GM12878 (cell line): ENCODE results near the gene CLEC4G. TPM values are rescaled to one million over a fixed set of nuclear protein-coding genes. Genes with fewer than 3 reads are reported as not detected.

ENCODE experiments used
- ATAC-seq: fragments of 200-7000 bp; cut with Tn5 transposase; 3 replicates; pipeline ENCODE4 v1.9.1; 2020; ENCODE audit warnings: mild to moderate bottlenecking, moderate library complexity
- BruUV-seq: library from RNA; stranded (reverse); fragments of 400-500 nt; replicated peaks from 2 replicates; lab custom pipeline; 2021; lab: Mats Ljungman, UMichigan
- CTCF ChIA-PET: fragments of 300-600 bp; sonication (Branson Sonifier 250); formaldehyde crosslinking; extraction: SDS; loops from one replicate; lab custom pipeline; 2021; ENCODE audit warnings: inconsistent platforms; lab: Yijun Ruan, JAX
- POLR2A ChIA-PET: fragments of 350-600 bp; formaldehyde crosslinking; extraction: SDS; loops from one replicate; lab custom pipeline; 2021; ENCODE audit warnings: inconsistent platforms; lab: Charles Lee
- RAD21 ChIA-PET: fragments of 300-600 bp; sonication (Branson Sonifier 250); formaldehyde crosslinking; loops from one replicate; lab custom pipeline; 2023; ENCODE audit warnings: antibody characterized with exemption; ENCODE audit not compliant: unreplicated experiment; lab: Charles Lee
- SMC1A ChIA-PET: fragments of 300-600 bp; sonication (Branson Sonifier 250); formaldehyde crosslinking; loops from one replicate; lab custom pipeline; 2023; ENCODE audit not compliant: unreplicated experiment, uncharacterized antibody; lab: Charles Lee
- DNase-seq: peaks from one replicate; pipeline ENCODE4 v3.0.0-alpha.2; 2011; ENCODE audit warnings: low read depth, low spot score
- FAIRE-seq: peaks from 3 replicates; lab custom pipeline; 2011; peaks lifted over from hg19 to GRCh38; lab: Jason Lieb, UNC
- H2AFZ ChIP-seq: 2 replicates; pipeline ENCODE4 v1.6.0; 2011; ENCODE audit warnings: low read depth, low read length, control low read depth; ENCODE audit not compliant: control insufficient read depth
- H3K27ac ChIP-seq: 2 replicates; pipeline ENCODE4 v1.5.1; 2011; ENCODE audit warnings: control low read depth; ENCODE audit not compliant: control insufficient read depth, insufficient read depth
- H3K27me3 ChIP-seq, 2 experiments: replicated peaks in 1 of 2; 2 replicates each; pipeline versions ENCODE4 v1.6.0 to v1.6.1; 2011; ENCODE audit warnings: low read length in 1 of 2; ENCODE audit not compliant: control insufficient read depth in 2 of 2, insufficient read depth in 2 of 2
- H3K36me3 ChIP-seq, 2 experiments: 2 replicates each; pipeline ENCODE4 v1.5.1; 2011; ENCODE audit warnings: low read length in 1 of 2; ENCODE audit not compliant: control insufficient read depth in 2 of 2, insufficient read depth in 2 of 2
- H3K4me1 ChIP-seq: 2 replicates; pipeline ENCODE4 v1.6.1; 2011; ENCODE audit warnings: mild to moderate bottlenecking, low read length, moderate library complexity, mixed read lengths; ENCODE audit not compliant: control insufficient read depth, insufficient read depth
- H3K4me2 ChIP-seq: 2 replicates; pipeline ENCODE4 v1.6.0; 2011; ENCODE audit warnings: control low read depth; ENCODE audit not compliant: control insufficient read depth, insufficient read depth
- H3K4me3 ChIP-seq: fragments of 200-600 bp; sonication (generic); 2 replicates; pipeline ENCODE4 v1.5.1; 2016
- H3K79me2 ChIP-seq: 2 replicates; pipeline ENCODE4 v1.6.0; 2011; ENCODE audit warnings: low read length; ENCODE audit not compliant: control insufficient read depth, insufficient read depth
- H3K9ac ChIP-seq: 2 replicates; pipeline ENCODE4 v1.8.0; 2011; ENCODE audit warnings: low read length, control low read depth, mixed read lengths; ENCODE audit not compliant: control insufficient read depth, insufficient read depth
- H3K9me3 ChIP-seq: replicated peaks from 3 replicates; pipeline ENCODE4 v1.5.1; 2011; ENCODE audit warnings: mild to moderate bottlenecking, low read length; ENCODE audit not compliant: control insufficient read depth, insufficient read depth
- H4K20me1 ChIP-seq: 2 replicates; pipeline ENCODE4 v1.6.0; 2011; ENCODE audit not compliant: control insufficient read depth, insufficient read depth
- BRCA1 ChIP-seq: IDR thresholded peaks from 2 replicates; pipeline ENCODE4 v1.6.1; 2011; ENCODE audit warnings: low read depth, low read length, improper control_type of control experiment
- IRF3 ChIP-seq: fragments of 450-650 bp; IDR thresholded peaks from 2 replicates; pipeline ENCODE4 v1.6.1; 2014; ENCODE audit warnings: mild to moderate bottlenecking
- KDM1A ChIP-seq: fragments of 200-600 bp; sonication (generic); IDR thresholded peaks from 2 replicates; pipeline ENCODE4 v1.6.1; 2016; ENCODE audit warnings: borderline replicate concordance
- MLLT1 ChIP-seq: fragments of 450-650 bp; IDR thresholded peaks from 2 replicates; pipeline ENCODE4 v1.6.1; 2016; ENCODE audit warnings: mild to moderate bottlenecking
- NR2F1 ChIP-seq: fragments of 450-650 bp; conservative IDR thresholded peaks from 2 replicates; pipeline ENCODE4 v1.6.1; 2017; ENCODE audit warnings: mild to moderate bottlenecking
- SMARCA5 ChIP-seq: fragments of 450-650 bp; IDR thresholded peaks from 2 replicates; pipeline ENCODE4 v1.6.1; 2017; ENCODE audit warnings: mild to moderate bottlenecking
- ZNF217 ChIP-seq: fragments of 450-650 bp; IDR thresholded peaks from 2 replicates; pipeline ENCODE4 v1.6.1; 2017; ENCODE audit warnings: antibody characterized with exemption, mild to moderate bottlenecking
- WGBS: methylation state at CpG from one replicate; pipeline ENCODE4 v1.1.6; 2016; ENCODE audit warnings: low lambda C conversion rate; ENCODE audit not compliant: insufficient replicate concordance, insufficient coverage; ENCODE audit errors: missing lambda C conversion rate; 5-methylcytosine and 5-hydroxymethylcytosine counted together
- in situ Hi-C: fragments of 300-500 bp; cut with MboI; formaldehyde crosslinking; loops from 9 replicates; pipeline ENCODE4 v1.14.3; 2018; ENCODE audit warnings: mixed read lengths
- intact Hi-C: fragments of 100-400 bp; cut with micrococcal nuclease; formaldehyde crosslinking; loops from one replicate; pipeline ENCODE4 v1.14.2; 2022; ENCODE audit not compliant: unreplicated experiment
- polyA plus RNA-seq, 11 experiments: library from polyadenylated mRNA; depleted of rRNA in 4 of 11; unstranded in 6 of 11; stranded (reverse) in 5 of 11; fragments of >200 nt; fragmentation: Nextera tagmentation in 4 of 11; fragmentation: Illumina TruSeq in 1 of 11; extraction: Ambion mirVana in 4 of 11; extraction: Trizol in 1 of 11; gene quantifications; 1 replicate in 1 of 11; 2 replicates in 10 of 11; pipeline versions ENCODE4 v1.2.1 to v1.2.3, GENCODE V29; 2011 to 2016; ENCODE audit warnings: inconsistent platforms in 2 of 11, missing spikeins in 2 of 11, low read depth in 1 of 11
- total RNA-seq, 4 experiments: library from RNA; depleted of rRNA in 3 of 4; stranded (reverse); fragments of >200 nt in 3 of 4; fragmentation: Illumina TruSeq in 1 of 4; extraction: Trizol in 1 of 4; gene quantifications; 2 replicates each; pipeline versions ENCODE4 v1.2.1 to v1.2.3, GENCODE V29; 2013 to 2021

The CLEC4G gene
- total and polyA plus RNA-seq, 10 of the 15 experiments (the other 5 are each of a cell fraction or from before 2014, with no cell fraction given), result 0.04 TPM; not detected in 9

GRCh38 chr19:7704280-7705060 is 27.4 kb downstream of the CLEC4G start:
- H3K4me1 ChIP-seq, result peaks cover 78% of the 10 kb centered on the region
- ChIA-PET POLR2A (no interaction called here), SMC1A (interaction anchor here (1.1 kb wide), 1 partner anchor 95 kb away, joined by 3 read pairs; no protein-coding TSS in a partner anchor), RAD21 (interaction anchor here (2.4 kb wide), 1 partner anchor 18 kb away, joined by 7 read pairs; no protein-coding TSS in a partner anchor), CTCF (interaction anchor here (0.7 to 1.2 kb wide), 2 partner anchors 16 to 94 kb away, joined by 3 read pairs; no protein-coding TSS in a partner anchor)
- intact Hi-C loops, result loop anchor here (5.0 to 10.0 kb wide), 2 partner anchors 103 to 490 kb away; no protein-coding TSS in a partner anchor
- no peaks in the 10 kb centered on the region; the same call in 2 of the 3 replicates for H3K9me3 ChIP-seq
- no peak overlapping the region; the same call in 1 of the 2 replicates for H3K4me2 ChIP-seq
- H3K79me2 ChIP-seq, result peaks cover 21% of the 10 kb centered on the region
- WGBS, result 89% methylated on average over 6 of the region's 6 CpGs
- H4K20me1 ChIP-seq, result no peaks in the 10 kb centered on the region
- no peak for TF ChIP-seq NR2F1
- peak; percentile 35; the same call in 1 of the 2 replicates for TF ChIP-seq KDM1A
- peak; percentile 90 for TF ChIP-seq SMARCA5
- TF ChIP-seq ZNF217, result peak; percentile 66
- no peak for TF ChIP-seq BRCA1
- no peak overlapping the region for H3K9ac ChIP-seq
- H3K4me3 ChIP-seq, result no peak overlapping the region
- FAIRE-seq (no peak), DNase-seq (no peak), ATAC-seq (no peak)
- no TSS peak for BruUV-seq
- H3K36me3 ChIP-seq, result no peaks in the 10 kb centered on the region
- in situ Hi-C loops, result loop anchor here (10.0 kb wide), 2 partner anchors 520 to 1180 kb away; no protein-coding TSS in a partner anchor
- no peaks in the 10 kb centered on the region for H3K27me3 ChIP-seq
- no peak overlapping the region for H2AFZ ChIP-seq
- peak overlapping the region; percentile 99 for H3K27ac ChIP-seq

GRCh38 chr19:7703332-7703731 is 28.6 kb downstream of the CLEC4G start:
- FAIRE-seq, result no peak
- BruUV-seq, result no TSS peak
- ATAC-seq, result no peak
- Histone ChIP-seq H3K9me3 (no peaks in the 10 kb centered on the region; the same call in 2 of the 3 replicates), H3K4me2 (no peak overlapping the region)
- peak; percentile 89 for TF ChIP-seq MLLT1
- no peak for TF ChIP-seq IRF3
- TF ChIP-seq, all 136 proteins: peak for 1
- Histone ChIP-seq H3K4me3 (no peak overlapping the region), H4K20me1 (no peaks in the 10 kb centered on the region), H3K27ac (peak overlapping the region; percentile 99), H3K9ac (0 out of 2 replicates have a peak overlapping the region, but pooled peaks have one; percentile 1), H3K4me1 (peaks cover 70% of the 10 kb centered on the region), H3K79me2 (peaks cover 32% of the 10 kb centered on the region), H3K36me3 (no peaks in the 10 kb centered on the region), H3K27me3 (no peaks in the 10 kb centered on the region), H2AFZ (no peak overlapping the region)
- in situ Hi-C loops, result loop anchor here (10.0 kb wide), 2 partner anchors 519 to 1179 kb away; no protein-coding TSS in a partner anchor
- intact Hi-C loops, result loop anchor here (5.0 to 10.0 kb wide), 2 partner anchors 104 to 491 kb away; no protein-coding TSS in a partner anchor
- CTCF ChIA-PET, result no interaction called here
- POLR2A ChIA-PET, result interaction anchor here (0.6 to 1.0 kb wide), 6 partner anchors 9 to 521 kb away, joined by 3 to 5 read pairs (median 3); no protein-coding TSS in a partner anchor
- 81% methylated on average over 8 of the region's 8 CpGs for WGBS
- RAD21 ChIA-PET, result interaction anchor here (0.6 to 2.5 kb wide), 2 partner anchors 33 to 40 kb away, joined by 3 to 11 read pairs; no protein-coding TSS in a partner anchor
- no peak for DNase-seq
- SMC1A ChIA-PET, result interaction anchor here (1.0 kb wide), 1 partner anchor 41 kb away, joined by 6 read pairs; no protein-coding TSS in a partner anchor
